CD4-positive, CD25-positive, alpha-beta regulatory T cell (primary cell): ENCODE results near the gene FRMD3. TPM values are rescaled to one million over a fixed set of nuclear protein-coding genes. Genes with fewer than 3 reads are reported as not detected.

ENCODE experiments used
- ATAC-seq, 2 donors: fragments of 150-1000 bp; cut with Tn5 transposase; one replicate each; pipeline ENCODE4 v1.10.0; 2021; ENCODE audit warnings: low read depth in 2 of 2, moderate number of reproducible peaks in 2 of 2, moderate library complexity in 1 of 2
- DNase-seq, 3 donors: peaks; one replicate each; pipeline versions ENCODE4 v3.0.0 to v3.0.0-alpha.2; 2012 to 2022; ENCODE audit warnings: mixed read lengths in 1 of 3
- H3K27ac ChIP-seq: one replicate; pipeline ENCODE4 v1.7.0; 2013; ENCODE audit warnings: mild to moderate bottlenecking, low read length; ENCODE audit not compliant: insufficient read depth, poor library complexity, severe bottlenecking
- H3K27me3 ChIP-seq: one replicate; pipeline ENCODE4 v1.7.0; 2013; ENCODE audit warnings: low read length; ENCODE audit not compliant: control insufficient read depth, insufficient read depth
- H3K36me3 ChIP-seq: one replicate; pipeline ENCODE4 v1.7.0; 2013; ENCODE audit warnings: mild to moderate bottlenecking, low read length, moderate library complexity; ENCODE audit not compliant: control insufficient read depth, insufficient read depth
- H3K4me1 ChIP-seq: 2 replicates; pipeline ENCODE4 v1.7.0; 2013; ENCODE audit warnings: mild to moderate bottlenecking, low read length; ENCODE audit not compliant: insufficient read depth, control insufficient read depth, poor library complexity, severe bottlenecking
- H3K4me3 ChIP-seq: one replicate; pipeline ENCODE4 v1.7.0; 2013; ENCODE audit warnings: low read depth, mild to moderate bottlenecking, low read length, moderate library complexity
- H3K9me3 ChIP-seq, 2 experiments: 1 replicate in 1 of 2; 2 replicates in 1 of 2; pipeline ENCODE4 v1.7.0; 2013; ENCODE audit warnings: low read length in 2 of 2, mild to moderate bottlenecking in 1 of 2, moderate library complexity in 1 of 2; ENCODE audit not compliant: control insufficient read depth in 2 of 2
- H3K27ac Mint-ChIP-seq, 3 donors: one replicate each; pipeline ENCODE4 v1.8.0; 2020 to 2022; ENCODE audit warnings: mild to moderate bottlenecking in 3 of 3, mixed read lengths in 3 of 3, moderate library complexity in 2 of 3
- H3K27me3 Mint-ChIP-seq: one replicate; pipeline ENCODE4 v1.8.0; 2022; ENCODE audit warnings: mild to moderate bottlenecking, mixed read lengths
- H3K36me3 Mint-ChIP-seq: one replicate; pipeline ENCODE4 v1.8.0; 2020; ENCODE audit warnings: mixed read lengths
- H3K4me1 Mint-ChIP-seq, 4 donors: one replicate each; pipeline ENCODE4 v1.8.0; 2020 to 2022; ENCODE audit warnings: mixed read lengths in 4 of 4, mild to moderate bottlenecking in 1 of 4
- H3K4me3 Mint-ChIP-seq, 4 donors: one replicate each; pipeline ENCODE4 v1.8.0; 2020 to 2022; ENCODE audit warnings: mild to moderate bottlenecking in 4 of 4, mixed read lengths in 4 of 4, moderate library complexity in 3 of 4
- H3K9me3 Mint-ChIP-seq, 7 donors: one replicate each; pipeline ENCODE4 v1.8.0; 2020 to 2022; ENCODE audit warnings: mixed read lengths in 7 of 7, mild to moderate bottlenecking in 3 of 7, moderate library complexity in 2 of 7
- polyA plus RNA-seq, 4 donors: library from polyadenylated mRNA; unstranded; fragments of 300-500 nt; fragmentation: Illumina TruSeq; gene quantifications; one replicate each; pipeline ENCODE4 v1.2.3, GENCODE V29; 2021
- total RNA-seq: library from RNA; stranded (reverse); gene quantifications from one replicate; pipeline ENCODE4 v1.2.3, GENCODE V29; 2022

The FRMD3 gene
- total and polyA plus RNA-seq, 5 donors from 2014 or later, result 0.25 to 2.8 TPM; not detected in 3

GRCh38 chr9:83508067-83508466 lies 30.1 kb downstream of the FRMD3 start:
- H3K27ac ChIP-seq, result no peak overlapping the region
- Mint-ChIP-seq H3K36me3 (no peaks in the 10 kb centered on the region), H3K4me3 (no peak overlapping the region), H3K27ac (peak overlapping the region in 2 of 3 donors; percentile 28 to 84), H3K9me3 (peaks cover 0 to 3% (median 0%) of the 10 kb centered on the region in 7 donors), H3K27me3 (no peaks in the 10 kb centered on the region), H3K4me1 (peaks cover 0 to 12% (median 3%) of the 10 kb centered on the region in 4 donors)
- DNase-seq (peak in 2 of 3 donors; percentile 26 to 62), ATAC-seq (peak; percentile 58 to 62)
- no peaks in the 10 kb centered on the region for H3K4me1 ChIP-seq
- H3K4me3 ChIP-seq, result no peak overlapping the region
- H3K36me3 ChIP-seq, result no peaks in the 10 kb centered on the region
- no peaks in the 10 kb centered on the region for H3K9me3 ChIP-seq
- no peaks in the 10 kb centered on the region for H3K27me3 ChIP-seq

- Histone ChIP-seq H3K27ac (no peak overlapping the region), H3K4me1 (no peaks in the 10 kb centered on the region), H3K36me3 (no peaks in the 10 kb centered on the region), H3K9me3 (no peaks in the 10 kb centered on the region), H3K4me3 (no peak overlapping the region), H3K27me3 (no peaks in the 10 kb centered on the region)
- H3K36me3 Mint-ChIP-seq, result no peaks in the 10 kb centered on the region
- H3K27ac Mint-ChIP-seq, result no peak overlapping the region
- DNase-seq (no peak), ATAC-seq (no peak)
- H3K27me3 Mint-ChIP-seq, result no peaks in the 10 kb centered on the region
- H3K4me1 Mint-ChIP-seq, result peaks cover 0 to 12% (median 3%) of the 10 kb centered on the region in 4 donors
- H3K4me3 Mint-ChIP-seq, result no peak overlapping the region
- no peaks in the 10 kb centered on the region for H3K9me3 Mint-ChIP-seq
Observed at GRCh38 chr9:83505282-83505681, 32.9 kb downstream of the FRMD3 start.

DNA sequence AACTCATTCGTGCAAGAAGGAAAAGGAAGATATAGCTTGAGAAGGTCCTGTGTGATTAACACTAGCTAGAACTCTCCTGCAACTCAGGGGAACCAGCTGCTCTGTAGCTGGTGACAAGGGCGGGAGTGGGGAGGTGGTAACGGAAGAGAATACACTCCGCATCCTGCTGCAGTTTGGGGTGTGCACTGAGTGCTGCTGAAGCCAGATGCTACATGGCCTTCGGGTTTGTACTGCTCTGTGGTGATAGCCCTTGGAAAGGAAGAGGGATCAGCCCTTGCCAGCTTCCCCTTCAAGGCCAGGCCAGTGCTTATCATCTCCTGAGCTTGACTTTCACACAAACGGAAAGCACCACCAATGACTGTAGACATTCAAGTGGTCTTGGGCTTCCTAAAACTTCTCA lies 34.3 kb downstream of the FRMD3 start:
- Mint-ChIP-seq H3K27me3 (no peaks in the 10 kb centered on the region), H3K4me3 (no peak overlapping the region), H3K27ac (no peak overlapping the region), H3K36me3 (peaks cover 4% of the 10 kb centered on the region), H3K9me3 (no peaks in the 10 kb centered on the region), H3K4me1 (peaks cover 0 to 12% (median 3%) of the 10 kb centered on the region in 4 donors)
- H3K4me3 ChIP-seq, result no peak overlapping the region
- DNase-seq (no peak), ATAC-seq (no peak)
- H3K27me3 ChIP-seq, result no peaks in the 10 kb centered on the region
- H3K4me1 ChIP-seq, result no peaks in the 10 kb centered on the region
- H3K36me3 ChIP-seq, result no peaks in the 10 kb centered on the region
- no peaks in the 10 kb centered on the region for H3K9me3 ChIP-seq
- no peak overlapping the region for H3K27ac ChIP-seq

DNA sequence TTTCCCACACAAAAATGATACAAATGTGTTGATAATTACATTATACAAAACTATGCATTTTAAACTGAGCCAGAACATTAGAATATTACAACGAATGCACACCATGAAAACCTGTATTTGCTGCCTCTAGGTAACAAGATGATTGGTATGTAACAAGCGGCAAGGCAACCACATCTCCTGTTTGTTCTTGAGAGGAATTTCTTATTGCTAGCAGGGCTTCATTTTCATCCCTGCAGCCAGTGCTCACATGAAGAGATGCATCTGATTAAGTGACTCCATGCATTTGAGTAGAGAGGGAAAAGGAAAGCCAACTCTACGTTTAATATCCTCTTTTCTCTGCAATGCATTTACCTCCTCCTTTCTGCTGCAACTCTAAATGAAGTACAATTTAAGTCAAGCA lies 36.6 kb downstream of the FRMD3 start:
- H3K36me3 ChIP-seq, result no peaks in the 10 kb centered on the region
- no peaks in the 10 kb centered on the region for H3K4me1 Mint-ChIP-seq
- H3K9me3 Mint-ChIP-seq, result no peaks in the 10 kb centered on the region
- H3K27ac ChIP-seq, result no peak overlapping the region
- ATAC-seq (no peak), DNase-seq (no peak)
- H3K4me1 ChIP-seq, result no peaks in the 10 kb centered on the region
- H3K27me3 ChIP-seq, result no peaks in the 10 kb centered on the region
- H3K27ac Mint-ChIP-seq, result no peak overlapping the region
- H3K9me3 ChIP-seq, result no peaks in the 10 kb centered on the region
- H3K27me3 Mint-ChIP-seq, result no peaks in the 10 kb centered on the region
- H3K4me3 Mint-ChIP-seq, result no peak overlapping the region
- H3K4me3 ChIP-seq, result no peak overlapping the region
- peaks cover 4% of the 10 kb centered on the region for H3K36me3 Mint-ChIP-seq

- Histone ChIP-seq H3K36me3 (no peaks in the 10 kb centered on the region), H3K9me3 (no peaks in the 10 kb centered on the region), H3K27ac (no peak overlapping the region), H3K4me3 (no peak overlapping the region), H3K4me1 (no peaks in the 10 kb centered on the region), H3K27me3 (no peaks in the 10 kb centered on the region)
- DNase-seq (no peak), ATAC-seq (no peak)
- Mint-ChIP-seq H3K27ac (no peak overlapping the region), H3K36me3 (peaks cover 14% of the 10 kb centered on the region), H3K4me1 (no peaks in the 10 kb centered on the region), H3K9me3 (no peaks in the 10 kb centered on the region), H3K4me3 (no peak overlapping the region), H3K27me3 (no peaks in the 10 kb centered on the region)
Observed at GRCh38 chr9:83497441-83497840, 40.8 kb downstream of the FRMD3 start.

GRCh38 chr9:83491995-83492394 lies 46.2 kb downstream of the FRMD3 start:
- H3K4me3 ChIP-seq, result no peak overlapping the region
- H3K9me3 ChIP-seq, result no peaks in the 10 kb centered on the region
- Mint-ChIP-seq H3K27ac (no peak overlapping the region), H3K27me3 (peaks cover 4% of the 10 kb centered on the region), H3K36me3 (peaks cover 10% of the 10 kb centered on the region), H3K9me3 (peaks cover 0 to 1% (median 0%) of the 10 kb centered on the region in 7 donors), H3K4me1 (no peaks in the 10 kb centered on the region), H3K4me3 (no peak overlapping the region)
- H3K36me3 ChIP-seq, result no peaks in the 10 kb centered on the region
- no peak for DNase-seq
- H3K4me1 ChIP-seq, result no peaks in the 10 kb centered on the region
- no peak overlapping the region for H3K27ac ChIP-seq
- ATAC-seq, result no peak
- no peaks in the 10 kb centered on the region for H3K27me3 ChIP-seq

DNA sequence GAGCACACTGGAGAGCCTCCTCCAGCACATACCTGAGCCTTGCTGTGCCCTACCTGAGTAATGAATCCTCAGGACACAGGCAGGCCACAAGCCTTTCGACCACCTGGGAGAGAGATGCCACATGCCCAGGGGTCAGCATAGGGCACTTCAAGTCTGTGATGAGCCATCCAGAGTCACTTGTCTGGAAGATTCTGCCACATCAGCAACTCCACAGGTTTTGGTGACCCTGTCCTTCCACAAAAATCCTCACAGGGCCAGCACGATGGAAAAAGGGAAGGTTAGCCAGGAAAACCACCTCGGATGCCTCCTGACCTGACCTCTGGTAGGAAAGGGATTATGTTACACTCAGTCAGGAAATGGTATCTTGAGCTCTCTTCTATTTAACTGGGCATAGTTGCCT lies 46.8 kb downstream of the FRMD3 start:
- H3K4me1 Mint-ChIP-seq, result no peaks in the 10 kb centered on the region
- H3K9me3 ChIP-seq, result no peaks in the 10 kb centered on the region
- no peak for DNase-seq
- no peak overlapping the region for H3K4me3 Mint-ChIP-seq
- H3K27me3 ChIP-seq, result no peaks in the 10 kb centered on the region
- H3K9me3 Mint-ChIP-seq, result peaks cover 0 to 1% (median 0%) of the 10 kb centered on the region in 7 donors
- H3K4me3 ChIP-seq, result no peak overlapping the region
- peaks cover 4% of the 10 kb centered on the region for H3K27me3 Mint-ChIP-seq
- H3K27ac ChIP-seq, result no peak overlapping the region
- H3K4me1 ChIP-seq, result no peaks in the 10 kb centered on the region
- ATAC-seq, result no peak
- no peaks in the 10 kb centered on the region for H3K36me3 ChIP-seq
- H3K27ac Mint-ChIP-seq, result peak overlapping the region in 1 of 3 donors; percentile 12
- peaks cover 8% of the 10 kb centered on the region for H3K36me3 Mint-ChIP-seq

DNA sequence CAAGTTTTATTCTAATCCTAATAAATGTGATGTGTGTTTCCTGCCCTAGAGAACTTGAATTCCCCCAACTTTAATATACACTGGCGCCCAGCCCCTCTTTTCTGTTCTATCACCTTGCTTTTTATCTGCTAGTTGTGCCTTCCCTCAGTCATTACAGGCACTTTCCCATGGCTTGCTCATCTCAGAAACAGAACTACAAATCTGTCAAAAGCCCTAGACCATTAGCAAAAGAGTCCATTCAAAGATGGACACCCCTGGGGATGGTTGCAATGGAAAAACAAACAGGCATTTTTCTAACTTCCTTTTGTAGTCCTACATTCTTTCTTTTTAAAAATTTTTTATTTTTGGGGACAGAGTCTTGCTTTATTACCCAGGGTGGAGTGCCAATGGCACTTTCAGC lies 48.2 kb downstream of the FRMD3 start:
- H3K27me3 Mint-ChIP-seq, result peaks cover 4% of the 10 kb centered on the region
- H3K9me3 Mint-ChIP-seq, result peaks cover 0 to 1% (median 0%) of the 10 kb centered on the region in 7 donors
- ATAC-seq, result no peak

More for the DNA sequence above, 48.2 kb downstream of the FRMD3 start:
- Mint-ChIP-seq H3K27ac (no peak overlapping the region), H3K4me3 (no peak overlapping the region), H3K4me1 (no peaks in the 10 kb centered on the region), H3K36me3 (peaks cover 6% of the 10 kb centered on the region)
- H3K36me3 ChIP-seq, result no peaks in the 10 kb centered on the region
- H3K27me3 ChIP-seq, result no peaks in the 10 kb centered on the region
- H3K4me3 ChIP-seq, result no peak overlapping the region
- no peak for DNase-seq
- no peak overlapping the region for H3K27ac ChIP-seq
- no peaks in the 10 kb centered on the region for H3K4me1 ChIP-seq
- no peaks in the 10 kb centered on the region for H3K9me3 ChIP-seq
